Mesodermal cell (in vitro differentiated cells): ENCODE measurements around the gene FGFRL1.

Source experiments
- H3K27ac ChIP-seq: 2 replicates; pipeline ENCODE4 v1.7.0; 2013; ENCODE audit warnings: mild to moderate bottlenecking, low read depth, low read length, moderate library complexity; ENCODE audit not compliant: severe bottlenecking
- H3K36me3 ChIP-seq: 2 replicates; pipeline ENCODE4 v1.7.1; 2013; ENCODE audit warnings: mild to moderate bottlenecking, low read length, moderate library complexity; ENCODE audit not compliant: control insufficient read depth, insufficient read depth
- H3K4me1 ChIP-seq: one replicate; pipeline ENCODE4 v1.7.1; 2013; ENCODE audit warnings: mild to moderate bottlenecking, low read length; ENCODE audit not compliant: insufficient read depth, control insufficient read depth, poor library complexity, severe bottlenecking
- H3K4me3 ChIP-seq: 2 replicates; pipeline ENCODE4 v1.7.0; 2013; ENCODE audit warnings: low read length, control low read depth, mild to moderate bottlenecking; ENCODE audit not compliant: insufficient read depth, poor library complexity, severe bottlenecking; ENCODE audit errors: extremely low read depth
- H3K9me3 ChIP-seq: 2 replicates; pipeline ENCODE4 v1.7.1; 2013; ENCODE audit warnings: mild to moderate bottlenecking, low read length, moderate library complexity; ENCODE audit not compliant: control insufficient read depth
- WGBS, 2 experiments: methylation state at CpG; one replicate each; pipeline ENCODE4 v1.1.5; 2013; ENCODE audit warnings: missing lambda C conversion rate in 2 of 2; ENCODE audit not compliant: insufficient coverage in 2 of 2; 5-methylcytosine and 5-hydroxymethylcytosine counted together

FGFRL1 gene

DNA sequence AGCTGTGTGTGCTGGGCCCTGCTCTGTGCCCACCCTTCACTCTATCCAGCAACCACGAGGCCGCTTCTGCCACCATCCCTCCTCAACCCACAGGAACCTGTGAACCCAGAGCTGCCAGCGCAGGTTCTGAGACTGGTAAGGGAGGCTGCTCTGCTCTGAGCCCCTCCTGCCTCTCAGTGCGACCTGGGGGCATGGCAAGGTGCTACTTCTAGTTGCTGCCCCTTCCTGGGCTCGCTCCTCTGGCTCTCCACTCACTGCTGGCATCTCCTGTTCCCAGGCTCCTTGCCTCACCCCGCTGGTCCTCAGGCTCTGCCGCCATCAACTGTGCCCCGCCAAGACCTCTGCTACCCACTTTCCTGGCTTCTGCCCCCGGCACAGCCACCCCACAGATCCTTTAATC lies 62.7 kb downstream of the FGFRL1 start:
- WGBS, 2 experiments: 83 to 85% methylated on average over 6 to 8 of the region's 9 CpGs

DNA sequence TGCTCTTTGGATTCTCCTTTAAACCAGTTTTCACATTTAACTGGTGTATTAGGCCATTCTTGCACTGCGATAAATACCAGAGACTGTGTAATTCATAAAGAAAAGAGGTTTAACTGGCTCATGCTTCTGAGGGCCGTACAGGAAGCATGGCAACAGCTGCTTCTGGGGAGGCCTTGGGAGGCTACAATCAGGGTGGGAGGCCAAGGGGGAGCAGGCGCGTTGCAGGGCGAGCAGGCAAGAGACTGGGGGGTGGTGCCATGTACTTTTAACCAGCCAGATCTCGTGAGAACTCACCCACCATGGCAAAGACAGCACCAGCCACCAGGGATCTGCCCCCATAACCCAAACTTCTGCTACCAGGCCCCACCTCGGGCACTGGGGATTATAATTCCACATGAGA lies 63.8 kb downstream of the FGFRL1 start:
- no peak overlapping the region for H3K4me3 ChIP-seq
- H3K27ac ChIP-seq: no peak overlapping the region
- H3K4me1 ChIP-seq: no peaks in the 10 kb centered on the region
- H3K9me3 ChIP-seq: no peaks in the 10 kb centered on the region
- 92 to 95% methylated on average over 7 of the region's 7 CpGs for WGBS, 2 experiments
- H3K36me3 ChIP-seq: no peaks in the 10 kb centered on the region

More for the DNA sequence above, 62.7 kb downstream of the FGFRL1 start:
- Histone ChIP-seq H3K4me3 (no peak overlapping the region), H3K4me1 (no peaks in the 10 kb centered on the region), H3K27ac (no peak overlapping the region), H3K9me3 (no peaks in the 10 kb centered on the region), H3K36me3 (no peaks in the 10 kb centered on the region)

DNA sequence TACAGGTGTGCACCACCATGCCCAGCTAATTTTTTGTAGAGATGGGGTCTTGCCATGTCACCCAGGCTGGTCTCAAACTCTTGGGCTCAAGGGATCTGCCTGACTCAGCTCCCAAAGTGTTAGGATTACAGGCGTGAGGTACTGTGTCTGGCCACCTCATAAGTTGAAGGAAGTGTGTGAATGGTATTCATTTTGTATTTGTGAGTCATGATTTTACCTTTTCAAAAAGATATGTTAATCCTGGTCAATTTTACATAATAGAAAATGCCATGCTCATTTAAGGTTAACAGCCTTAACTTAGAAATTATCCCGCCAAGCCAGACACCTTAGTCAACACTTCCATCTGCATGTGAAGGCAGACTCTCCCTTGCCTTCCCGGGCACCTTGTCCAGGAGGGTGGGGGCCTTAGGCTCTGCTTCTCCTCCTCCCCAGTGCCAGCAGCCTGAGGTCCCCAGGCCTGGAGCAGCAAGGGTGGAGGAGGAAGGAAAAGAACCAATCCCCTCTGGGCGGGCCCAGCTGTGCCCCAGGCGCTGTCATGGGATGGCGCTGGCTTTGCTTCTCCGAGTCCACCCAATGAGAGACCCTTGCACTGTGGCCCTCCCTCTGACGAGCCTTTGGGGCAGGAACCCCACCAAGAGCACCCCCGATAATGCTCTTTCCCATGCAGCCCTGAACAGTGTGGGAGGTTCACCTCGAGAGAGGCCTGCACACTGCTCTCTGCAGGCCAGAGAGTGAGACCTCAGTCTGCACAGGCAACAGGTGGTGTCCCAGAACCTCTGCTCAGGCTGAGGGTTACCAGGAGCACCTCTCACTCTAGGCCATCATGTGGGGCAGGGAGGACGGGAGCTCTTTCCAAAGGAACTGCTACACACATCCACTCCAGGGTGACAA lies 64.6 kb downstream of the FGFRL1 start:
- Histone ChIP-seq H3K27ac (no peak overlapping the region), H3K9me3 (no peaks in the 10 kb centered on the region), H3K4me1 (no peaks in the 10 kb centered on the region), H3K4me3 (no peak overlapping the region), H3K36me3 (no peaks in the 10 kb centered on the region)
- 82 to 83% methylated on average over 7 to 10 of the region's 11 CpGs for WGBS, 2 experiments
